ENCODE measurements around the gene ZBTB33. TPM values are rescaled to one million over a fixed set of nuclear protein-coding genes. Genes with fewer than 3 reads are reported as not detected.

ZBTB33 gene
- total and polyA plus RNA-seq, 2 of the 13 experiments (the other 11 are each of a cell fraction or from before 2014, with no cell fraction given), result 6.5 to 20.2 TPM

DNA sequence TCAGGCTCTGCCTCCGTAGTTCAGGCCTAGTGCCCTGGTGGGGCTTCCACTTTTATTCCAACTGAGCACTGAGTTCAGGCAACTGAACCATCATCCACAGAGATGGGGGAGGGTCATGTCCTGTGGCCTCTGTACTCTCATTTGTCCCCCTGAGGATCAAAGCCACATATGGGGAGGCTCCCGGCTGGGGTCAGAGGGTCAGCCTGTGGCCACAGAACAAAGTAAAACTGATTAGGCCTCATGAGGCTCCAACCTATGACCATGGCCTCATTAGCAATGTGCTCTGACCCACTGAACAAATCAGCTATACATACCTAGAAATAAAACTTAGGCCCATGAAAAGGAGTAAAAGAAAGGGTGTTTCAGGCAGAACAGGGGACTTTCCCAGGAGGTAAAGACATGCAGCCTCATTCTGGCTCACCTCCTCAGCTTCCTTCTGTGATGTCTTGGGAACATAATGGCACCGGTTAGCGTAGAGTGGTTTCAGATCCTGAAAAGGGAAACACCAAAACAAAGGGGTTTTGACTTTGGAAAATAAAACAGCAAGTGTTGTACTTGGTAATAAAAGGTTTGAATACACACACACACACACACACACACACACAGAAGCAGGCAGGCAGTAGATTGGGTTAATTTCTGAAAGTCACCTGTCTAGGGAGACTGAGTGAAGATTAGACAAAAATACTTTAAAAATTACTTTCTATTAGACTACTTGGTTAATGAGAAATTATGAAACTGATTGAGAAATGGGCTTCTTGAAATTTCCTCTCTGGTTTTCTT lies 36.3 kb downstream of the ZBTB33 start (continued):
- TF ChIP-seq, protein P1, sequence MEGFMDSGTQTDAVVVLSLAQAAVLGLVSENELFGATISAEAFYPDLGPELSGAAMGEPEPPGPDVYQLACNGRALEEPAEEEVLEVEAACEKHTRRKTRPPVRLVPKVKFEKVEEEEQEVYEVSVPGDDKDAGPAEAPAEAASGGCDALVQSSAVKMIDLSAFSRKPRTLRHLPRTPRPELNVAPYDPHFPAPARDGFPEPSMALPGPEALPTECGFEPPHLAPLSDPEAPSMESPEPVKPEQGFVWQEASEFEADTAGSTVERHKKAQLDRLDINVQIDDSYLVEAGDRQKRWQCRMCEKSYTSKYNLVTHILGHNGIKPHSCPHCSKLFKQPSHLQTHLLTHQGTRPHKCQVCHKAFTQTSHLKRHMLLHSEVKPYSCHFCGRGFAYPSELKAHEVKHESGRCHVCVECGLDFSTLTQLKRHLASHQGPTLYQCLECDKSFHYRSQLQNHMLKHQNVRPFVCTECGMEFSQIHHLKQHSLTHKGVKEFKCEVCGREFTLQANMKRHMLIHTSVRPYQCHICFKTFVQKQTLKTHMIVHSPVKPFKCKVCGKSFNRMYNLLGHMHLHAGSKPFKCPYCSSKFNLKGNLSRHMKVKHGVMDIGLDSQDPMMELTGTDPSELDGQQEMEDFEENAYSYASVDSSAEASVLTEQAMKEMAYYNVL (CRISPR knock-in tag; IDR thresholded peaks at IDR 0.05; ENCODE audit: borderline replicate concordance), result peak; percentile 61; the same call in 1 of the 2 replicates
- no peak for TF ChIP-seq ZNF446 (CRISPR knock-in tag; IDR thresholded peaks at IDR 0.05)
- TF ChIP-seq AGO1 (IDR thresholded peaks at IDR 0.05; ENCODE audit: low read depth, low read length, poor library complexity, severe bottlenecking), result no peak
- TF ChIP-seq ZNF451 (CRISPR knock-in tag; IDR thresholded peaks at IDR 0.05), result no peak
- no peak for TF ChIP-seq ZNF816 (CRISPR knock-in tag; IDR thresholded peaks at IDR 0.05; ENCODE audit: borderline replicate concordance)
- TF ChIP-seq ZNF660 (CRISPR knock-in tag; IDR thresholded peaks at IDR 0.05; ENCODE audit: borderline replicate concordance, low read depth), result no peak
- peak; percentile 32; the same call in 1 of the 2 replicates for TF ChIP-seq FOXP4 (CRISPR knock-in tag; IDR thresholded peaks at IDR 0.05)
- TF ChIP-seq KLF12 (CRISPR knock-in tag; IDR thresholded peaks at IDR 0.05; ENCODE audit: borderline replicate concordance), result no peak
- TF ChIP-seq ZMYM2 (CRISPR knock-in tag; IDR thresholded peaks at IDR 0.05), result no peak
- TF ChIP-seq, protein P2, sequence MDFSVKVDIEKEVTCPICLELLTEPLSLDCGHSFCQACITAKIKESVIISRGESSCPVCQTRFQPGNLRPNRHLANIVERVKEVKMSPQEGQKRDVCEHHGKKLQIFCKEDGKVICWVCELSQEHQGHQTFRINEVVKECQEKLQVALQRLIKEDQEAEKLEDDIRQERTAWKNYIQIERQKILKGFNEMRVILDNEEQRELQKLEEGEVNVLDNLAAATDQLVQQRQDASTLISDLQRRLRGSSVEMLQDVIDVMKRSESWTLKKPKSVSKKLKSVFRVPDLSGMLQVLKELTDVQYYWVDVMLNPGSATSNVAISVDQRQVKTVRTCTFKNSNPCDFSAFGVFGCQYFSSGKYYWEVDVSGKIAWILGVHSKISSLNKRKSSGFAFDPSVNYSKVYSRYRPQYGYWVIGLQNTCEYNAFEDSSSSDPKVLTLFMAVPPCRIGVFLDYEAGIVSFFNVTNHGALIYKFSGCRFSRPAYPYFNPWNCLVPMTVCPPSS (IDR thresholded peaks at IDR 0.05), result no peak
- TF ChIP-seq, protein P3, sequence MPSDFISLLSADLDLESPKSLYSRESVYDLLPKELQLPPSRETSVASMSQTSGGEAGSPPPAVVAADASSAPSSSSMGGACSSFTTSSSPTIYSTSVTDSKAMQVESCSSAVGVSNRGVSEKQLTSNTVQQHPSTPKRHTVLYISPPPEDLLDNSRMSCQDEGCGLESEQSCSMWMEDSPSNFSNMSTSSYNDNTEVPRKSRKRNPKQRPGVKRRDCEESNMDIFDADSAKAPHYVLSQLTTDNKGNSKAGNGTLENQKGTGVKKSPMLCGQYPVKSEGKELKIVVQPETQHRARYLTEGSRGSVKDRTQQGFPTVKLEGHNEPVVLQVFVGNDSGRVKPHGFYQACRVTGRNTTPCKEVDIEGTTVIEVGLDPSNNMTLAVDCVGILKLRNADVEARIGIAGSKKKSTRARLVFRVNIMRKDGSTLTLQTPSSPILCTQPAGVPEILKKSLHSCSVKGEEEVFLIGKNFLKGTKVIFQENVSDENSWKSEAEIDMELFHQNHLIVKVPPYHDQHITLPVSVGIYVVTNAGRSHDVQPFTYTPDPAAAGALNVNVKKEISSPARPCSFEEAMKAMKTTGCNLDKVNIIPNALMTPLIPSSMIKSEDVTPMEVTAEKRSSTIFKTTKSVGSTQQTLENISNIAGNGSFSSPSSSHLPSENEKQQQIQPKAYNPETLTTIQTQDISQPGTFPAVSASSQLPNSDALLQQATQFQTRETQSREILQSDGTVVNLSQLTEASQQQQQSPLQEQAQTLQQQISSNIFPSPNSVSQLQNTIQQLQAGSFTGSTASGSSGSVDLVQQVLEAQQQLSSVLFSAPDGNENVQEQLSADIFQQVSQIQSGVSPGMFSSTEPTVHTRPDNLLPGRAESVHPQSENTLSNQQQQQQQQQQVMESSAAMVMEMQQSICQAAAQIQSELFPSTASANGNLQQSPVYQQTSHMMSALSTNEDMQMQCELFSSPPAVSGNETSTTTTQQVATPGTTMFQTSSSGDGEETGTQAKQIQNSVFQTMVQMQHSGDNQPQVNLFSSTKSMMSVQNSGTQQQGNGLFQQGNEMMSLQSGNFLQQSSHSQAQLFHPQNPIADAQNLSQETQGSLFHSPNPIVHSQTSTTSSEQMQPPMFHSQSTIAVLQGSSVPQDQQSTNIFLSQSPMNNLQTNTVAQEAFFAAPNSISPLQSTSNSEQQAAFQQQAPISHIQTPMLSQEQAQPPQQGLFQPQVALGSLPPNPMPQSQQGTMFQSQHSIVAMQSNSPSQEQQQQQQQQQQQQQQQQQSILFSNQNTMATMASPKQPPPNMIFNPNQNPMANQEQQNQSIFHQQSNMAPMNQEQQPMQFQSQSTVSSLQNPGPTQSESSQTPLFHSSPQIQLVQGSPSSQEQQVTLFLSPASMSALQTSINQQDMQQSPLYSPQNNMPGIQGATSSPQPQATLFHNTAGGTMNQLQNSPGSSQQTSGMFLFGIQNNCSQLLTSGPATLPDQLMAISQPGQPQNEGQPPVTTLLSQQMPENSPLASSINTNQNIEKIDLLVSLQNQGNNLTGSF (CRISPR knock-in tag; IDR thresholded peaks at IDR 0.05), result no peak
- TF ChIP-seq ZNF160 (CRISPR knock-in tag; IDR thresholded peaks at IDR 0.05), result no peak
- no peak for TF ChIP-seq ZNF644 (CRISPR knock-in tag; IDR thresholded peaks at IDR 0.05; ENCODE audit: low read depth)
- peak; percentile 95 for TF ChIP-seq NR2F2 (IDR thresholded peaks at IDR 0.05; ENCODE audit: borderline replicate concordance, low read depth)
- TF ChIP-seq NAIF1 (CRISPR knock-in tag; IDR thresholded peaks at IDR 0.05; ENCODE audit: borderline replicate concordance), result no peak
- TF ChIP-seq KLF15 (CRISPR knock-in tag; IDR thresholded peaks at IDR 0.05; ENCODE audit: borderline replicate concordance), result no peak
- no peak for TF ChIP-seq RNF2 (conservative IDR thresholded peaks at IDR 0.05; ENCODE audit: low read depth)
- TF ChIP-seq ZNF207 (IDR thresholded peaks at IDR 0.05; ENCODE audit: borderline replicate concordance), result no peak

Data from HepG2 (cell line).